ENCODE results near the gene ZFP91.

DNA sequence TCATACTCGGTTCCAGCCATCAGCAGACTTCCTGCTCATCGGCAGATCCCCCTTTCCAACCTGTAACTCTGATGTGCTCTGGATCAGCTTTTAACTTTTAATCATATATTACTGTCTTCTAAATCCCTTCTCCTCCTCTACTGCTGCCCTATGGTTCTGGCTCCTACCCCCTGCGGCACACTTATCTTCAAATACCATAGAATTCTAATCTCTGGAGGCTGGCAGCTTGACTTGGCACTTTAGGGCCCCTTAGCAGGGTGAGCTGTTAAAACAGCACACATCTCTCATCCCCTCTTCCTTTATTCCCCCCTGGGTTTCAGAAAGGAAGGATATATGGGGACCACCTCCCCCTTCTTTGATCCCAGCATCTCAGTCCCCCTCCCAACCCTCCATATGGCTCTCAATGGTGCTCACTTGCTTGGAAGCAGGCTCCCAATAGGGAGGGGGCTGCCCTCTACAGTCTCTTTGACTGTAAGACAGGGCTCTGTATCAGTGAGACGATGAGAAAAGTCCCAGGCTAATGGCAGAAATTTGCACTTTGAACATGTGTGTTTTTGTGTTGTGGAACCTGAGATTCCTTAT lies 39.2 kb downstream of the ZFP91 start:
- no peak for TF ChIP-seq EZH2phosphoT487 (IDR thresholded peaks at IDR 0.05; ENCODE audit: insufficient read depth, low read depth)
- TF ChIP-seq EZH2 (IDR thresholded peaks at IDR 0.05; ENCODE audit: insufficient read depth, poor library complexity, severe bottlenecking): no peak

All from GM23248 (cell line).